NCI-H2171 treated with DMSO at 0.1 percent for 48 hours (cell line): Measurements from ENCODE around the gene TRIO.

Source experiments
- DNase-seq: peaks from one replicate; lab custom pipeline; 2025; lab: John Stamatoyannopoulos, UW

The TRIO gene

DNA sequence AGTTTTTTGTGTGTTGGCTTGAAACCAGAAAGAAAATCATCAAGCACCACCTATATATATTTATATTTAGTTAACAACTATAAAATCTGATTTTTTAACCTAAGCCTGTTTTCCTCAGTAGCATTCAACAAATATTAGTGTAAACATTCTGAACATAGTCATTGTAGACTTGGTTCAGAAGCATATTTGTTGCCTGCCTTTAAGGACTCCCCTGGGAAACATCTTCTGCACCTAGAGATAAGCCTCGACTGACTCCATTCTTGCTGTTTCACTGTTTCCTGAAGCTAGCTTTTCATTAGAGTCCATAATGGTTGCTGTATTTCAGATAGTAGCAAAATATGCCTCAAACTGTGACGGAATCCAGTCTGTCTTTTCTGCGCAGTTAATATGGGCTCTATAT is 123.5 kb downstream of the TRIO start:
- DNase-seq = peak; percentile 73

DNA sequence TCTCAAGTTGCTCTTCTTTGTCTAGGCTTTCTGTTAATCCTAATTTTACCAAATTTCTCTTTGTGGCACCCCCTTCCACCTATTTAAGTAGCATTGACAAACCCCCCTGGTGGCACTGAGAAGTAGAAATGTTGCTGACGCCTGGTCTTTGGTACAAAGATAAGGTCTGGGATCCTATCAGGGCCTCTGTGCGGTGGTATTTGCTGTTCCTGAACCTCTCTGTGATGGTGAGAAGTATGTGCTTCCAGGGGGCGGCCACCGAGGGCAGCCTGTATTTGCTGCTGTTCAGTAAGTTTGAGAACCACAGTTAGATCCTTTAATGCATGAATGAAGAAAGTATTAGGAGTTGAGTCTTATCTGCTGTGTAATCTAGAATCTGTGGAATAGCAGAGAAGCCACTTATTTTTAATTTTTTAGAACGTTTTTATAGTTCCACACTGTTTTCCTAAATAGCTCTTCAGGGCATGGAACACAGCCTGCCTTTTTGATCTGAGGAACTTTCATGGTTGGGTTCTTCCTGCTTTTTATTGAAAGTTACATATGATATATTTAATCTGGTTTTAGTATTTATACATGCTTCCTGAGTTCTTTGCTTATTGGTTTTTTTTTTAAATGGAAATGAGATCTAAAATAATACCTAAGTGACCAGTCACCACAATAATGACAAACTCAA is 124.2 kb downstream of the TRIO start:
- peak; percentile 43 for DNase-seq

DNA sequence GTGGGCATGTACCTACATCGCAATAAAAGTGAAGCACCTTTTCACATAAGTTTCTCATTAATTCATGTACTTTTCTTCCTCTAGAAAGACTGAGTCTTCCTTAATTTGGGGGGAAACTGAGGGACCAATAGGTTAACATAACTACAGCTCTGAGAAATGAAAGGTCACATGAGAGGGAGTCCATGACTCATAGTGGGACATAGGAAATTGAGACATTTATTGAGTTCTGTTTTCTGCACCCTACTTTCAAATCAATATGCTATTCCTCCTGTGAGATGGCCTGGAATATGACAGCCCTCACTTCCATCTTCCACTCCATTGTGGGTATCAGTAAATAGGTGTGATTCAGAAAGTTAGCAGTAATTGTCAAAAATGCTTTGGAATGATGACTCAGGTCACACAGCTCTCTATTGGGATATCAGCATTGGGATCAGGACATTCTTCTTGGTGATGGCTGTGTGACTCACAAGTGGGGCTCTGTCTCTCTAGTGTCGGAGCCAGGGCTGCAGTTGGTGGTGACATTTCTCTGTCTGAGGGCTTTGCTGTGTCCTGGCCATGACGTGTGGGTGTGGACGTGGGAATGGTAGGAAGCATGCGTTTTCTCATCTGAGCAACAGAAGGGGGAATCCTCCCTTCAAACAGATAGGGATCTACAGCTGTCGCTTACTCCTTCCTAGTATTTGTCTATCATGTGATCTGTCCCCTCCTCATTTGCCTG is 125.0 kb downstream of the TRIO start:
- DNase-seq = peak; percentile 71

DNA sequence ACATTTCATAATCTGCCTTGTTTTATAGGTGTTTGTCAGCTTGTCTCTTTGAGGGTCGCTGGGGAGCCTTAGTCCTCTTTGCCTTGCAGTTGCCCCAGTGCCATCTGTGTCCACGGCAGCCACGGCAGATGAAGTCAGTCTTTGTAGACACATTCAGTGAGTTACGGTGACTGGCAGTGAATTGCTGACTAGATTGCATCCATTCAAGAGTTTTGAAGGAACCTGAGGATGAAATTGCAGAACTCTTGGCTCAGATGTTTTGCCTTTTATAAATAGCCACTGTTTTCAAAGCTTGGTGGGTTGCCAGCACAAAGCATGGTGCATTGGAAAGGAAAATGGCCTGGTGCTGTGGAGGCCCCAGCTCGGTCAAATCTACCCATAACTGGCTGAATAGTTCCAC is 125.6 kb downstream of the TRIO start:
- DNase-seq = no peak

DNA sequence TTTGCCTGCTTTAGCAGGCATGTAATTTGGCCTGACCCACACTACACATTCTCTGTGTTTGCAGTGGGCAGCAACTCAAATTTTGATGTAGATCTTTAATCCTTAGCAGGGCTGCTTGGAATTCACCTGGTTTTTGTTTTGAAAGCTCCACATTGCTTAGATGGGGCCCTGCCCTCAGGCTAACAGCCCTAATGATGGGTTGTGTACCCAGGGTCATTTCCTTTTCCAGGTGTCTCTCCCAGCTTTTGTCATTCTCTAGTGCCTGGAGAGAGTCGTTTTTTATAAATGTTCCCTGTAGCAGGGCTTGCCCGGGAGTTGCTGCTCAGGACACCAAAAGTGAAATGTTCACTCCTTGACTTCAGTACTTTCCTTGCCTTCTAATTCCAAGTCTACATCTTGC is 126.3 kb downstream of the TRIO start:
- DNase-seq = no peak

DNA sequence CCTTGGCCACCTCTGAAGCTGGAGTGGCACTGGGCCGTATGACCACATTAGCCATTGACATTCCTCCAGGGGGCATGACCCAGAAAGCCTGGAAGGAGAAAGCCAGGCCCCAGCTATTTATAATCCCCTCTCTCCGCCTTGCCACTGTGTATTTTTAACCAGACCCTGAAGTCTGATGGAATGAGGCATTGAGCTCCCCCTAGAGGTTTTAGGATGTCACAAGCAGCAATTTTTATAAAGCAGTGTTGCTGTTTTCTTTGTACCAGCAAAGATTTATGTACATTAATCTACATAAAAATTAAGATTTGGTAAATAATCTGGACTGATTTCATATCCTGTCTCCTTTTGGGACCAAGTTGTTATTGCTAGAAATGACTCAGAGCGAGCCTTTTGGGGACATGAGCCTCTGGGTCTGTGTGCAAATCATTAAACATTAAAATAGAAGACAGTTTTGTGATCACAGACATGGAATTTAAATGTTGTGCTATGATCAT is 127.1 kb downstream of the TRIO start:
- peak; percentile 79 for DNase-seq

DNA sequence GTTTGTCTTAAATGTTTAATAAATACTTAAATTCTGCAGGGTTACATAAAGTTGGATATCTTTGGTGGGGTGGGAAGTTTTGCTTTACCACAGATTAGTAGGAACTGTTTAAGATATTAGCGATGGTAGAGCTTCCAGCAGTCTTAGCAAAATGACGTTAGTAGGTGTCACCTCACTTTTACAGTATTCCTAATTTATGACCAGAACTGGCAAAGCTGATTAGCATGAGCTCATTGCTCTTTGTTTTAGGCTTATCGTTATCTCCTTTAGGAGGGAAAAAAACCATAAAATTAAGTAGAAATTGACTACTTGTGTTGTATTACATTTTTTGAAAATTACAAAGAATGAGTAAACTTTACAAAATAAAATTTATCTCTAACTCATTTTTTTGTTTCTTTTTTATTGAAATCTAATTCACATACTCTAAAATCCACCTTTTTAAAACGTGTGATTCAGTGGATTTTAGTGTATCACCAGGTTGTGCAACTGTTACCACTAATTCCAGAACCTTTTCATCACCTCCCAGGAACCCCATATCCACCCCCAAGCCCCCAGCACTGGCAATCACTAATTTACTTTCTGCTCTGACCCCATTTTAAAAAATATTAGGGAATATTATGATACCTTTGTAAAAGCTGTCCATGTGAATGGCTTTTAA is 129.5 kb downstream of the TRIO start:
- DNase-seq = no peak

DNA sequence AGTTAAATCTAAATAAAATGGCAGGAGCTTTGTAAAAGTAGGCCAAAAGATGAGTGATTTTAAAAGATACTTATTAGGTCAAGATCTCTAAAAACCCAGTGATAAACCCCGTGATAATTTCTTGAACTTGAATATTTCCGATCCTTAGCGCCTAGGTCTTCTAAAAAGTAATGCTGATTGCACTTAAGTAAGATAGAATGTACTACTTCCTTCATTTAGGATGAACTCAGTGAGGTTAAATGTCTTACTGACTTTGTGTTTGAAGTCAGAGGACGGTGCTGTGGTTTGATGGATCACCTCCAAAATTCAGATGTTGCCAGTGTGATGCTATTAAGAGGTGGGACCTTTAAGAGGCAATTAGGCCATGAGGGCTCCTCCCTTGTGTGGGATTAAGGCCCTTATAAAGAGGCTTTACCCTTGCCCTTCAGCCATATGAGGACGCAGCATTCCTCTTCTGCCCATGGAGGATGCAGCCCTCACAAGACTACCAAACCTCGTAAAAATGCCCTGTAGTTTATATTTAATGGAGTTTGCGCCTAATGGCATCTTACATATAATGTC is 130.1 kb downstream of the TRIO start:
- DNase-seq = no peak

DNA sequence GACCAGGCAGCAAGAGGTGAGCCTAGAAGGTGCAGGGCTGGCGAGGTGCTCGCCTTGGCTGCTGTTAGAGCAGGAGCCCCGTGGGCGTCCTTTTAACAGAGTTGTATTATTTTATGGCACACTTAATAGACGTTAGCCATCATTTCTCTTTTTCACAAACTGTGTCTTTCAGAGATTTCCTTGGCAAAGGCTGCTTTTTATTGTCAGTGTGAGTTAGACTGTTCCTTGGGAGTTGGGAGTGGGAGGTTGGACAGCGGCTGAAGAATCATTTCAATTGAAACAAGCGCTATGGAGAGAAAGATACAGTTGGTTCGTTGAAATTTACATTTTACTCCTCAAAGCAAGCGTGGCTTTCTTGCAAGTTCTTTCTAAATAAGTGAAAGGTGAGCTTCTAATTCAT is 133.2 kb downstream of the TRIO start:
- no peak for DNase-seq

DNA sequence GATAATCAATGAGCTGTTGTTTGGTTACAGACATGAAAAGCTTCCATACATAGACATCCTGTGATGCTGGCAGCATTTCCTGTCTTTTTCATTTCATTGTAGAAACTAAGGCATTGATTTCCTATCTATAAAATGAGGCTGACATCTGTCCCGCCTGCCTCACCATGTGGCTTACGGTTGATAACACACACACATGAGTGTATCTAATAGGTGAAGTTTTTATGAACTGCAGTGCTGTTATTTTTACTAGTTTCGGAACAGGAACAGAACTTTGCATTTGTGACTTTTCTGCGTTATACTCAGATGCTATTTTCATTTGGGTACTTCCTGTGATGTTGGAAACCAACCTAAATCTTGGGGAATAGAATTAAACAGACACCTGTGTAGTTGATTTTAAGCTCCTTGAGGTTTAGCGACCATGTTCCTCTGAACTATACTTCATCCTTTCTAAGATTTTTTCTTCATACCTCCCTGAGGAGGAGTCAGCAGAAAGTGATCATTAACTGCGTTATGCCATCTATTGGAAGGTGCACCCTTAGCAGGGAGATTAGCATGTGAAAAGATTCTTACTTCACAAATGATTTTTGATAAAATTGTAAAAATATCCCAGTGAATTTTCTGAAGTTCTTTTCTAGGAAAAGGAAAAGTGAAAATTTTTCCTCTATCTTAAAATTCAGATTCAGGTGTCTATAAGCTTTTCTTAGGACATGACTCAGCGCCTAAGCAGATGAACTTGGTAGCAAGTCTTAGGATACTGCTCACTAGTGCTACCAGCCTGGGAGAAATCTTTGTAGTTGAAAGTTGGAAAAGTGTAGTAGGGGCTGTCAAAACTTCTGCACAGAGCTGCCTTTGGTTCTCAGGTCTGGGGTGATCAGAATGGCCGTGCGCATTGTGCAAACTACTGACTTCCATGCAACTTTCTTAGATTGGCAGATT is 134.5 kb downstream of the TRIO start:
- DNase-seq = peak; percentile 30

DNA sequence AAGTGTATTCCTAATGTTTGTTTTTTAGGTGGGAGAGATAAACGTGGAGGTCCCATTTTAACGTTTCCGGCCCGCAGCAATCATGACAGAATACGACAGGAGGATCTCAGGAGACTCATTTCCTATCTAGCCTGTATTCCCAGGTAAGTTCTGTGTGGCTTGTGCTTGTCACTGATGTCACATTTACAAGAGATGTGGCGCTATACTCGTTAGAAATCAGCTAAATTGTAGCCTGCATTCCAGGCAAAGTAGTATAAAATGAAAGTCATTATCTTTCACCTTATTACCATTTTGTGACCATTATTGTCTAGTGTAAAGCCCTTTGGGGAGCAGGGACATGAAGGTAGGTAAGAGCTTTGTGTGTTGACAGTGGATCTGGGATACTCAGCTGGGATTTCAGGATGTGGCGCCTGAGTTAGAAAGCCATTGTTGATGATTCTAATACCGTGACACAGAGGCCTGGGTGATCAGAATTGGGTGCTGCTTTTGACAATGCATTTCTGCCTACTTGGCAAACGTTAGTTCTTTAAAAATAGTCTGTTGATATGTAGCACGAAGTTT is 137.2 kb downstream of the TRIO start:
- DNase-seq = no peak

DNA sequence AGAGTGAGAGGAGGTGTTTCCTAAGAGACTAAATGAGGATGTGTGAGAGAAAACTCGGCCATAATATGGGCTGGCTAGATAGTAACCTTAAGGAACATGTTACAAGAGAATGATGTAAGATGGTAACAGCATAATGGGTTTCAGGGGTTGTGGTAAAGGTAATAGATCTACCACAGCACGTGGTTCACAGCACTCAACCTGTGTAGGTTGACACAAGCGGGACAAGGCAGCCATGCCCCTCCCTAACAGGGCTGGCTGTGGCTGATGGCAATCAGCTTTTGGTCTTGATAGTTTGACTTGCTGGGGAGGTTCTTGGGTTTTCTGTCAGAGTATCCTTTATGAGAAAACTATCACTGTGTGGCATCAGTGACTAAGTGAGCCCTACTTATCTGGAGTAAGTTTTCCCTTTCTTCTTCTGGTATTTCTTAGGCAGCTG is 138.6 kb downstream of the TRIO start:
- DNase-seq = no peak

DNA sequence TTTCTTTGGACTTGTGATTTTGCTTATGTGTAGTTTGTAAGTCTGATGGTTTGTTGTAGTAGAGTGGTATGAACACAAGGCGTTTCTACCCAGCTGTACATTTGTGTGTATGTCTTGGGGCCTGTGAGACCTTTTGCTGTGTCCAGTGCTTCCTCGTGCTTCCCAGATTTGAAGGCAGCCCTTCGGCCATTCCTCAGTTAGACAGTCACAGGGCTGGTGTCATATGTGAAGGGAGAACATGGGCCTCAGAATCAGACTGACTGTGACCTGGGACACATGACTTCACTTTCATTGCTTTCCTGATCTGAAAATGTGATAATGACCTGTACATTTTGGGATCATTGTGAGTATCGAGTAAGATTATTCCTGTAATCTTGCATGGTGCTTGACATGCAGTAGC is 140.0 kb downstream of the TRIO start:
- no peak for DNase-seq

DNA sequence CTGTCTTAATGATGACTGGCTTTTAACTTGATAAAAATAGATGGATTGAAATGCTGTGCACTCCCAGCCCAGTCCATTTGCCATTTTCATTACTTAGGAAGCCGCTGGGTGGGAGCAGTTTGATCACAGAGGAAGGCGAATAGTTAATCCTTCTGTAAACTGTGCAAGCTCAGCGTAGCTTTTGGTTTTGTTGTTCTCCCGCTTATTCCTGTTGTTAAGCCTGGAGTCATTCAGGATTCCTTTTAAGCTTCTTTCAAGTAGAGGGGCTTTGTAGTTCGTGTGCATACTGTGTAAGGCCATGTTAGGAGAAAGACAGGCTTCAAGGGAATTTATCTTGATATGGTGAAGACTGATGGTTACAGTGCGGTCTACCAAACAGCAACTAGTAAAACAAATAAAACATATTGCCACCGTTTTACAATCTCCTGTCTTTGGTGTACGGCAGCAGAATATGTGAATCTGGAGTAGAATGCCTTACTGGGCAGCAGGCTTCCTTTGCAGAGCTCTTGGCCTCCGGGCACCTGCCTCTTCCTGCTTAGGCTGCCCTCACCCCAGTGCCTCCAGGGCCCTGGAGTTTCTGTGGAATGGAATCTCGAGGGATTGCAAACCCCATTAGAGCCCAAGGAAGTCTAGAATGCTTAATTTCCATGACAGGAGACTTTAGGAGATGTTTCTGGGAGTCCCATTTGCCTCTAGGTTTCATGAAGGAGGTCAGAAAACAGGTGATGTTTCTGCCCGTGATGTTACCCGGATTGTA is 141.4 kb downstream of the TRIO start:
- no peak for DNase-seq

DNA sequence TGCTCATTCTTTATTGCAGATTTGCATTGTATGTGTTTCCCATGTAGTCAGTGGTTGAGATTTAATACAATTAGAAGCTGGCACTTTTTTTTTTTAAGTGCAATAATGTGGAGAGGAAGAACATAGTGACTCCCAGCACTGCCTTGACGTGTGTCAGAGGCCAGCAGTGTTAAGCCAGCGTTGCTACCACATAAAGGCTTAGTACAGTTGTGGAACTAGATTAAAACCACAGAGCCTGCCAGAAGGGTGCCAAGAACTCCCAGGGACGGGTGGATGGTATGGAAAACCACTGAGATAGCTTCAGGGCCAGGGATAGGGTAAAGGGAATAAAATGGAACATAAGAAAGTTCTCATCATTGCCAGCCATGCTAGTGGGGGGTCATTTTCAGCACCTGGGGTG is 142.9 kb downstream of the TRIO start:
- no peak for DNase-seq

DNA sequence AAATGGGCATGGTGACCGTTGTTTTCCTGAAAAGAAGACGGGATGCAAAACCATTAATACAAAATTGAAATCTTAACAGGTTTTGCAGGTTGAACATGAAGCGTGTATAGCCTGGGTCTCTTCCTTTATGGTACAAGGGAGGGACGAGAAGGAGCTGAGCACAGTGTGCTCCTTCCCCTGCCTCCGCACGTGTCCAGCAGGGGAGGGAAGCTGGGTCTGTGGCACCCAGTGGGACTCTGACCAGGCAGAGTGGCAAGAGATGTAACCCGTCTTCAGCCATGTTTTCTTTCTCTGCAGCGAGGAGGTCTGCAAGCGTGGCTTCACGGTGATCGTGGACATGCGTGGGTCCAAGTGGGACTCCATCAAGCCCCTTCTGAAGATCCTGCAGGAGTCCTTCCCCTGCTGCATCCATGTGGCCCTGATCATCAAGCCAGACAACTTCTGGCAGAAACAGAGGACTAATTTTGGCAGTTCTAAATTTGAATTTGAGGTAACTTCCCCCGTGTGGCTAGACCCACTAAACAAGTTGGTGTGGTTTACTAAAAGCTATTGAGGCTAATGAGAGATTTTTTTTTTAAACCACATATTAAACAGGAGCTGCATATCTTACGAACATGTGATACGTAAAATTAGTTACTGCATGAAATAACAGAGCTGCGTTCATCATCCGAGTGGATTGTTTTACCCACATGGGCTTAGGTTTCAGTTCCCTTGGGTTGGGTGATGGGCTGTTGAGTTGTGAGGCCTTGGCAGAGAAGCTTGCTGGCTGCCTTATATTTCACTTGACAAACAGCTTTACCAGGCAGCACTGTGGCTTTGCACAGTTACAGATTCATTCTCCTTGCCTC is 143.7 kb downstream of the TRIO start:
- peak; percentile 89 for DNase-seq

DNA sequence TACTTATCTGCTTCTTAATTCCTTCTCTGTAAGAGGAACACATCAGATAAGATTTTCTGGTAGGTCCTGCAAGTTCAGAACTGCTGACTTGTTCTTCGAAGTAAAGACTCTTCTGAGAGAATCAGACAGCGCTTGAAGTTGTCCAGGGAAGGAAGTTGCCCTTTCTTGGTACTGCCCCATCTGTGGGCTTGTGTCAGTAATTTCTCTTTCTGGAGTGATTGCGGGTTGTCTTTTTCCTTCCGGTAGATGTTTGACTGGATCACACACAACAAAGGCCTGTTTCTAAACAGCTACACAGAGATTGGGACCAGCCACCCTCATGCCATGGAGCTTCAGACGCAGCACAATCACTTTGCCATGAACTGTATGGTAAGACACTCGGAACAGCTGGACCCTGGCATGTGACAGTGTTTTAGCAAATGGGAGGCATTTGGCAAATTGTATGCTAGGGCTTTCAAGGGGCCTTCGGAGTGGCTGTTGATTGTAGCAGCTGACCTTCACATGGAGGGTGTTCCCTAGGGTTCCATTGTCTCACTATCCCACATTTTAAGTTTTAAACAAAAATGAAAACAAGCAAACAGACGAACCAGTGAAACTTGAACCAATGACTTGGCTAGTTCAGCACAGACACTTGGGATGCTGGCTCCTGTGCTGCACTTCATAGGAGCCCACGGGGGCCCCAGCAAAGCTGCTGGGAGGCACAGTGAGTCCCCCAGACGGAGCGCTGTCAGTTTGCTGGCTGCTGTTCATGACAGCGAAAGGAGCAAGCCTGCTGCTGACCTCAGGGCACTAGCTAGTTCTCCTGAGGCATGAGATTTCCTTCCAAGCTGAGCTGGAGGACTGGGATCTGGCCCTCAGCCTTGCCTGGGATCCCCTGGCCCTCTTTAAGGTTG is 149.9 kb downstream of the TRIO start:
- DNase-seq = peak; percentile 26

DNA sequence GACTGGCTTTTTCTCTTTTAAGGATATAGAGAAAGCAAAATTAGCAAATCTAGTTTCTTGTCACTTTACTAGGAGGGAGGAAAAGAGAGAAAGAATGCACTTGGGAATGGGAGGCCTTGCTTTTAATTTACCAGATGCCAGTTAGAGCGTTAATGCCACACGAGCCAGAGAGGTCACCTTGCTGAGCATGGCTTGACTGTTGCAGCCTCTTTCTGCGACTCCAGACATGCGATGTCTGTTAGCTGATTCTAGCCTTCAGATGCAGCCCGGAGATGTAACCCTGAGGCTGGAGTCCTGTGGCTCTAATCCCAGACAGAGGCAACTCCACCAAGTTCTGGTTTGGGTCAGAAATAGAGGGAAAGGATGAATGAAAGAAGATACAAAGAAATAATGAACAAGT is 152.5 kb downstream of the TRIO start:
- peak; percentile 56 for DNase-seq
